Naive thymus-derived CD8-positive, alpha-beta T cell (primary cell): ENCODE measurements around the gene GATA5. TPM values are rescaled to one million over a fixed set of nuclear protein-coding genes. Genes with fewer than 3 reads are reported as not detected.

Experiments
- ATAC-seq, 2 donors: fragments of 150-1000 bp; cut with Tn5 transposase in 1 of 2; sonication (Bioruptor Pico), chemical (Tn5 transposase) in 1 of 2; 1 replicate in 1 of 2; 2 replicates in 1 of 2; pipeline ENCODE4 v1.10.0; 2021; ENCODE audit warnings: mild to moderate bottlenecking in 2 of 2, moderate library complexity in 2 of 2
- POLR2A ChIA-PET: fragments of 350-600 bp; sonication (Branson Sonifier 250); formaldehyde crosslinking; loops from one replicate; lab custom pipeline; 2021; ENCODE audit warnings: antibody characterized with exemption; lab: Charles Lee
- DNase-seq, 10 donors: peaks; one replicate each; pipeline versions ENCODE4 v3.0.0 to v3.0.0-alpha.2; 2020 to 2022
- H3K27ac Mint-ChIP-seq, 10 donors: one replicate each; pipeline ENCODE4 v1.8.0; 2020 to 2022; ENCODE audit warnings: mild to moderate bottlenecking in 10 of 10, mixed read lengths in 10 of 10, moderate library complexity in 4 of 10, inconsistent platforms in 1 of 10
- H3K27me3 Mint-ChIP-seq, 5 donors: one replicate each; pipeline ENCODE4 v1.8.0; 2021 to 2022; ENCODE audit warnings: mixed read lengths in 5 of 5
- H3K36me3 Mint-ChIP-seq, 3 donors: one replicate each; pipeline ENCODE4 v1.8.0; 2020 to 2022; ENCODE audit warnings: mixed read lengths in 3 of 3, mild to moderate bottlenecking in 2 of 3, inconsistent platforms in 1 of 3
- H3K4me1 Mint-ChIP-seq, 4 donors: one replicate each; pipeline ENCODE4 v1.8.0; 2021 to 2022; ENCODE audit warnings: mixed read lengths in 4 of 4
- H3K4me3 Mint-ChIP-seq, 10 donors: one replicate each; pipeline ENCODE4 v1.8.0; 2020 to 2022; ENCODE audit warnings: mild to moderate bottlenecking in 10 of 10, mixed read lengths in 10 of 10, moderate library complexity in 6 of 10, inconsistent platforms in 1 of 10
- H3K9me3 Mint-ChIP-seq, 9 donors: one replicate each; pipeline ENCODE4 v1.8.0; 2020 to 2022; ENCODE audit warnings: mixed read lengths in 9 of 9, mild to moderate bottlenecking in 3 of 9, inconsistent platforms in 1 of 9, moderate library complexity in 1 of 9
- polyA plus RNA-seq, 3 donors: library from polyadenylated mRNA; unstranded; fragments of 300-500 nt; fragmentation: Illumina TruSeq; gene quantifications; one replicate each; pipeline ENCODE4 v1.2.3, GENCODE V29; 2021
- total RNA-seq, 8 experiments: library from RNA in 2 of 8; stranded (reverse) in 2 of 8; gene quantifications; one replicate each; pipeline ENCODE4 v1.2.3 and lab custom pipeline; 2021 to 2026

GATA5 gene
- total and polyA plus RNA-seq, 5 experiments from 2014 or later: not detected

GRCh38 chr20:62475027-62475771, 596 bp downstream of the GATA5 start:
- peaks cover 6 to 16% (median 8%) of the 10 kb centered on the region in 4 donors for H3K4me1 Mint-ChIP-seq
- POLR2A ChIA-PET: no interaction called here
- peak overlapping the region in 4 of 10 donors; percentile 10 to 37 (median 25) for H3K4me3 Mint-ChIP-seq
- no peak overlapping the region for H3K27ac Mint-ChIP-seq
- H3K36me3 Mint-ChIP-seq: peaks cover 0 to 2% (median 0%) of the 10 kb centered on the region in 3 donors
- H3K27me3 Mint-ChIP-seq: peaks cover 15 to 57% (median 38%) of the 10 kb centered on the region in 5 donors
- ATAC-seq (no peak), DNase-seq (no peak)
- no peaks in the 10 kb centered on the region for H3K9me3 Mint-ChIP-seq

- Mint-ChIP-seq H3K27me3 (peaks cover 18 to 60% (median 41%) of the 10 kb centered on the region in 5 donors), H3K27ac (no peak overlapping the region), H3K4me3 (peak overlapping the region in 5 of 10 donors; percentile 30 to 53 (median 37)), H3K4me1 (peaks cover 6 to 16% (median 8%) of the 10 kb centered on the region in 4 donors), H3K9me3 (no peaks in the 10 kb centered on the region), H3K36me3 (peaks cover 0 to 2% (median 0%) of the 10 kb centered on the region in 3 donors)
- DNase-seq (no peak), ATAC-seq (no peak)
- POLR2A ChIA-PET: no interaction called here
These were observed 1.2 kb downstream of the GATA5 start for GRCh38 chr20:62474604-62475026.

- H3K27me3 Mint-ChIP-seq: peaks cover 13 to 60% (median 38%) of the 10 kb centered on the region in 5 donors
- peak overlapping the region in 4 of 10 donors; percentile 14 to 53 (median 34) for H3K4me3 Mint-ChIP-seq
- DNase-seq (no peak), ATAC-seq (no peak)
- no peaks in the 10 kb centered on the region for H3K9me3 Mint-ChIP-seq
- H3K36me3 Mint-ChIP-seq: peaks cover 0 to 2% (median 0%) of the 10 kb centered on the region in 3 donors
- peaks cover 2 to 16% (median 6%) of the 10 kb centered on the region in 4 donors for H3K4me1 Mint-ChIP-seq
- H3K27ac Mint-ChIP-seq: peak overlapping the region in 1 of 10 donors; percentile 56
- POLR2A ChIA-PET: no interaction called here
These were observed 1.8 kb downstream of the GATA5 start for GRCh38 chr20:62473717-62474603.

GRCh38 chr20:62472941-62473585, 2.7 kb downstream of the GATA5 start:
- POLR2A ChIA-PET: no interaction called here

GRCh38 chr20:62472138-62472940, 3.5 kb downstream of the GATA5 start:
- H3K9me3 Mint-ChIP-seq: no peaks in the 10 kb centered on the region
- H3K4me3 Mint-ChIP-seq: no peak overlapping the region
- DNase-seq (no peak), ATAC-seq (no peak)
- H3K36me3 Mint-ChIP-seq: peaks cover 0 to 2% (median 0%) of the 10 kb centered on the region in 3 donors
- POLR2A ChIA-PET: no interaction called here
- H3K27ac Mint-ChIP-seq: no peak overlapping the region
- H3K4me1 Mint-ChIP-seq: peaks cover 2 to 11% (median 6%) of the 10 kb centered on the region in 4 donors
- peaks cover 7 to 44% (median 29%) of the 10 kb centered on the region in 5 donors for H3K27me3 Mint-ChIP-seq

More at GRCh38 chr20:62472941-62473585, 2.7 kb downstream of the GATA5 start:
- H3K4me3 Mint-ChIP-seq: no peak overlapping the region
- H3K36me3 Mint-ChIP-seq: peaks cover 0 to 2% (median 0%) of the 10 kb centered on the region in 3 donors
- H3K27ac Mint-ChIP-seq: no peak overlapping the region
- ATAC-seq: no peak
- peaks cover 7 to 51% (median 31%) of the 10 kb centered on the region in 5 donors for H3K27me3 Mint-ChIP-seq
- no peaks in the 10 kb centered on the region for H3K9me3 Mint-ChIP-seq
- H3K4me1 Mint-ChIP-seq: peaks cover 2 to 11% (median 6%) of the 10 kb centered on the region in 4 donors
- DNase-seq: no peak

GRCh38 chr20:62470459-62470858, 5.3 kb downstream of the GATA5 start:
- Mint-ChIP-seq H3K27ac (no peak overlapping the region), H3K4me3 (no peak overlapping the region), H3K36me3 (no peaks in the 10 kb centered on the region), H3K27me3 (peaks cover 6 to 39% (median 23%) of the 10 kb centered on the region in 5 donors), H3K4me1 (peaks cover 0 to 6% (median under 1%) of the 10 kb centered on the region in 4 donors), H3K9me3 (no peaks in the 10 kb centered on the region)
- no peak for ATAC-seq
- no peak for DNase-seq
- POLR2A ChIA-PET: no interaction called here

- H3K27ac Mint-ChIP-seq: no peak overlapping the region
- ATAC-seq: no peak
- H3K36me3 Mint-ChIP-seq: no peaks in the 10 kb centered on the region
- no peaks in the 10 kb centered on the region for H3K9me3 Mint-ChIP-seq
- peaks cover 0 to 6% (median under 1%) of the 10 kb centered on the region in 4 donors for H3K4me1 Mint-ChIP-seq
- peaks cover 6 to 39% (median 23%) of the 10 kb centered on the region in 5 donors for H3K27me3 Mint-ChIP-seq
- POLR2A ChIA-PET: interaction anchor here (0.6 kb wide), 1 partner anchor 13 kb away, joined by 3 read pairs; no protein-coding TSS in a partner anchor
- H3K4me3 Mint-ChIP-seq: no peak overlapping the region
- DNase-seq: no peak
These were observed 5.8 kb downstream of the GATA5 start for GRCh38 chr20:62470001-62470400.

- no peak overlapping the region for H3K27ac Mint-ChIP-seq
- H3K4me1 Mint-ChIP-seq: peaks cover 0 to 3% (median 0%) of the 10 kb centered on the region in 4 donors
These were observed 6.4 kb downstream of the GATA5 start for GRCh38 chr20:62469352-62469751.

GRCh38 chr20:62466806-62467537, 8.8 kb downstream of the GATA5 start:
- Mint-ChIP-seq H3K9me3 (no peaks in the 10 kb centered on the region), H3K36me3 (no peaks in the 10 kb centered on the region)
- ATAC-seq: no peak

More at GRCh38 chr20:62469352-62469751, 6.4 kb downstream of the GATA5 start:
- no peak for DNase-seq
- Mint-ChIP-seq H3K36me3 (no peaks in the 10 kb centered on the region), H3K27me3 (peaks cover 6 to 35% (median 23%) of the 10 kb centered on the region in 5 donors), H3K9me3 (no peaks in the 10 kb centered on the region), H3K4me3 (no peak overlapping the region)
- POLR2A ChIA-PET: no interaction called here
- no peak for ATAC-seq

GRCh38 chr20:62466072-62466760, 9.6 kb downstream of the GATA5 start:
- DNase-seq (no peak), ATAC-seq (no peak)
- no peak overlapping the region for H3K4me3 Mint-ChIP-seq
- H3K4me1 Mint-ChIP-seq: no peaks in the 10 kb centered on the region
- no peaks in the 10 kb centered on the region for H3K36me3 Mint-ChIP-seq
- H3K27me3 Mint-ChIP-seq: peaks cover 2 to 22% (median 11%) of the 10 kb centered on the region in 5 donors
- no peaks in the 10 kb centered on the region for H3K9me3 Mint-ChIP-seq
- H3K27ac Mint-ChIP-seq: no peak overlapping the region
- POLR2A ChIA-PET: no interaction called here

More at GRCh38 chr20:62466806-62467537, 8.8 kb downstream of the GATA5 start:
- peaks cover 4 to 24% (median 13%) of the 10 kb centered on the region in 5 donors for H3K27me3 Mint-ChIP-seq
- H3K4me1 Mint-ChIP-seq: no peaks in the 10 kb centered on the region
- DNase-seq: no peak
- POLR2A ChIA-PET: no interaction called here
- H3K27ac Mint-ChIP-seq: no peak overlapping the region
- no peak overlapping the region for H3K4me3 Mint-ChIP-seq

- peaks cover under 1 to 14% (median 6%) of the 10 kb centered on the region in 5 donors for H3K27me3 Mint-ChIP-seq
- H3K4me3 Mint-ChIP-seq: no peak overlapping the region
- H3K36me3 Mint-ChIP-seq: no peaks in the 10 kb centered on the region
- DNase-seq (no peak), ATAC-seq (no peak)
- no peaks in the 10 kb centered on the region for H3K9me3 Mint-ChIP-seq
- H3K4me1 Mint-ChIP-seq: no peaks in the 10 kb centered on the region
- no peak overlapping the region for H3K27ac Mint-ChIP-seq
- POLR2A ChIA-PET: no interaction called here
These were observed 10.8 kb downstream of the GATA5 start for GRCh38 chr20:62464990-62465389.
